Astrocyte (in vitro differentiated cells and primary cell): ENCODE measurements around the gene GFPT2. TPM values are rescaled to one million over a fixed set of nuclear protein-coding genes. Genes with fewer than 3 reads are reported as not detected.
A peak's percentile ranks its signal among the peaks of the same experiment; 100 is the strongest.

Experiments used
- DNase-seq: peaks from one replicate; pipeline ENCODE4 v3.0.0-alpha.2; 2010; ENCODE audit warnings: low read depth
- FAIRE-seq: peaks from 2 replicates; lab custom pipeline; 2011; peaks lifted over from hg19 to GRCh38; lab: Jason Lieb, UNC
- H2AFZ ChIP-seq: 2 replicates; pipeline ENCODE4 v1.6.0; 2012; ENCODE audit warnings: low read depth, low read length, inconsistent platforms
- H3K27ac ChIP-seq: 2 replicates; pipeline ENCODE4 v1.5.1; 2011; ENCODE audit warnings: low read depth, low read length, inconsistent platforms
- H3K27me3 ChIP-seq: 2 replicates; pipeline ENCODE4 v1.6.0; 2011; ENCODE audit warnings: low read length, inconsistent platforms; ENCODE audit not compliant: insufficient read depth
- H3K36me3 ChIP-seq: 2 replicates; pipeline ENCODE4 v1.5.1; 2011; ENCODE audit warnings: low read length, inconsistent platforms; ENCODE audit not compliant: insufficient read depth
- H3K4me1 ChIP-seq: 2 replicates; pipeline ENCODE4 v1.5.1; 2011; ENCODE audit warnings: low read length, inconsistent platforms; ENCODE audit not compliant: insufficient read depth
- H3K4me2 ChIP-seq: 2 replicates; pipeline ENCODE4 v1.6.0; 2012; ENCODE audit warnings: low read length, inconsistent platforms
- H3K4me3 ChIP-seq: 2 replicates; pipeline ENCODE4 v1.5.1; 2011; ENCODE audit warnings: low read depth, mild to moderate bottlenecking, low read length, inconsistent platforms; ENCODE audit not compliant: insufficient read depth
- H3K79me2 ChIP-seq: 2 replicates; pipeline ENCODE4 v1.6.0; 2012; ENCODE audit warnings: mild to moderate bottlenecking, low read length, inconsistent platforms; ENCODE audit not compliant: insufficient read depth
- H3K9ac ChIP-seq: 2 replicates; pipeline ENCODE4 v1.6.0; 2012; ENCODE audit warnings: mild to moderate bottlenecking, low read length, inconsistent platforms
- H3K9me3 ChIP-seq: 2 replicates; pipeline ENCODE4 v1.5.1; 2012; ENCODE audit warnings: low read depth, mild to moderate bottlenecking, low read length, inconsistent platforms; ENCODE audit not compliant: insufficient read depth
- H4K20me1 ChIP-seq: 2 replicates; pipeline ENCODE4 v1.6.0; 2012; ENCODE audit warnings: low read length, inconsistent platforms; ENCODE audit not compliant: insufficient read depth
- H3K27ac Mint-ChIP-seq: one replicate; pipeline ENCODE4 v1.8.0; 2021; ENCODE audit warnings: mild to moderate bottlenecking, mixed read lengths; ENCODE audit not compliant: unreplicated experiment
- H3K27me3 Mint-ChIP-seq: one replicate; pipeline ENCODE4 v1.8.0; 2021; ENCODE audit warnings: low read depth, mixed read lengths; ENCODE audit not compliant: unreplicated experiment
- H3K36me3 Mint-ChIP-seq: one replicate; pipeline ENCODE4 v1.8.0; 2021; ENCODE audit warnings: low read depth, mixed read lengths; ENCODE audit not compliant: unreplicated experiment
- H3K4me1 Mint-ChIP-seq: one replicate; pipeline ENCODE4 v1.8.0; 2021; ENCODE audit warnings: low read depth, mixed read lengths; ENCODE audit not compliant: unreplicated experiment
- H3K4me3 Mint-ChIP-seq: one replicate; pipeline ENCODE4 v1.8.0; 2021; ENCODE audit warnings: mild to moderate bottlenecking, moderate library complexity, mixed read lengths; ENCODE audit not compliant: unreplicated experiment
- H3K9me3 Mint-ChIP-seq: one replicate; pipeline ENCODE4 v1.8.0; 2021; ENCODE audit warnings: mild to moderate bottlenecking, mixed read lengths; ENCODE audit not compliant: unreplicated experiment
- CTCF ChIP-seq: IDR thresholded peaks from 2 replicates; pipeline ENCODE4 v1.5.1; 2011; ENCODE audit warnings: low read depth, mild to moderate bottlenecking, inconsistent platforms, low read length, moderate library complexity; ENCODE audit not compliant: insufficient read depth
- EZH2 ChIP-seq: IDR thresholded peaks from 2 replicates; pipeline ENCODE4 v1.6.1; 2012; ENCODE audit warnings: mild to moderate bottlenecking, low read length, inconsistent platforms; ENCODE audit not compliant: insufficient read depth
- total RNA-seq: library from RNA; stranded (reverse); gene quantifications from 2 replicates; pipeline ENCODE4 v1.2.1, GENCODE V29; 2021

Gene GFPT2
- total RNA-seq, 1 donor from 2014 or later, result 14.6 TPM

GRCh38 chr5:180343110-180343830 is 9.9 kb downstream of the GFPT2 start:
- FAIRE-seq (peak; percentile 97), DNase-seq (peak; percentile 86)
- Mint-ChIP-seq H3K4me3 (no peak overlapping the region), H3K9me3 (no peaks in the 10 kb centered on the region), H3K27me3 (peaks cover 6% of the 10 kb centered on the region), H3K27ac (peak overlapping the region; percentile 38), H3K36me3 (peaks cover 2% of the 10 kb centered on the region), H3K4me1 (peaks cover 27% of the 10 kb centered on the region)
- H3K36me3 ChIP-seq, result no peaks in the 10 kb centered on the region
- H4K20me1 ChIP-seq, result peaks cover 71% of the 10 kb centered on the region
- no peaks in the 10 kb centered on the region for H3K9me3 ChIP-seq
- TF ChIP-seq EZH2, result no peak
- TF ChIP-seq CTCF, result no peak
- peak overlapping the region; percentile 7 for H2AFZ ChIP-seq
- H3K4me1 ChIP-seq, result peaks cover 38% of the 10 kb centered on the region
- peak overlapping the region; percentile 79 for H3K4me2 ChIP-seq
- H3K9ac ChIP-seq, result peak overlapping the region; percentile 64
- peak overlapping the region; percentile 43 for H3K4me3 ChIP-seq
- H3K27ac ChIP-seq, result peak overlapping the region; percentile 74
- H3K79me2 ChIP-seq, result peaks cover 78% of the 10 kb centered on the region
- no peaks in the 10 kb centered on the region for H3K27me3 ChIP-seq

- Mint-ChIP-seq H3K4me1 (peaks cover 28% of the 10 kb centered on the region), H3K36me3 (peaks cover 5% of the 10 kb centered on the region)
These were observed 11.5 kb downstream of the GFPT2 start for GRCh38 chr5:180341595-180341994.

More at GRCh38 chr5:180341595-180341994, 11.5 kb downstream of the GFPT2 start:
- H3K9me3 Mint-ChIP-seq, result no peaks in the 10 kb centered on the region
- H3K27me3 Mint-ChIP-seq, result peaks cover 2% of the 10 kb centered on the region
- Histone ChIP-seq H3K27me3 (no peaks in the 10 kb centered on the region), H3K9me3 (no peaks in the 10 kb centered on the region), H3K9ac (no peak overlapping the region), H2AFZ (no peak overlapping the region), H3K4me2 (no peak overlapping the region), H4K20me1 (peaks cover 55% of the 10 kb centered on the region), H3K79me2 (peaks cover 62% of the 10 kb centered on the region), H3K27ac (no peak overlapping the region), H3K36me3 (peaks cover 5% of the 10 kb centered on the region), H3K4me3 (no peak overlapping the region), H3K4me1 (peaks cover 32% of the 10 kb centered on the region)
- no peak overlapping the region for H3K27ac Mint-ChIP-seq
- no peak for DNase-seq
- TF ChIP-seq CTCF, result no peak
- TF ChIP-seq EZH2, result no peak
- no peak for FAIRE-seq
- H3K4me3 Mint-ChIP-seq, result no peak overlapping the region
